GM10266 (cell line): Measurements from ENCODE around the gene NADSYN1.

Experiments used
- DNase-seq: peaks from one replicate; pipeline ENCODE4 v3.0.0; 2012; ENCODE audit errors: extremely low spot score
- TF ChIP-seq, protein P1 (sequence below): IDR thresholded peaks from 2 replicates; pipeline ENCODE4 v1.5.1; 2012; ENCODE audit warnings: mild to moderate bottlenecking, low read depth; ENCODE audit not compliant: control insufficient read depth, insufficient read depth; ENCODE audit errors: missing control alignments

The NADSYN1 gene

GRCh38 chr11:71548716-71549151, 95.7 kb downstream of the NADSYN1 start:
- no peak for DNase-seq
- TF ChIP-seq, protein P1, sequence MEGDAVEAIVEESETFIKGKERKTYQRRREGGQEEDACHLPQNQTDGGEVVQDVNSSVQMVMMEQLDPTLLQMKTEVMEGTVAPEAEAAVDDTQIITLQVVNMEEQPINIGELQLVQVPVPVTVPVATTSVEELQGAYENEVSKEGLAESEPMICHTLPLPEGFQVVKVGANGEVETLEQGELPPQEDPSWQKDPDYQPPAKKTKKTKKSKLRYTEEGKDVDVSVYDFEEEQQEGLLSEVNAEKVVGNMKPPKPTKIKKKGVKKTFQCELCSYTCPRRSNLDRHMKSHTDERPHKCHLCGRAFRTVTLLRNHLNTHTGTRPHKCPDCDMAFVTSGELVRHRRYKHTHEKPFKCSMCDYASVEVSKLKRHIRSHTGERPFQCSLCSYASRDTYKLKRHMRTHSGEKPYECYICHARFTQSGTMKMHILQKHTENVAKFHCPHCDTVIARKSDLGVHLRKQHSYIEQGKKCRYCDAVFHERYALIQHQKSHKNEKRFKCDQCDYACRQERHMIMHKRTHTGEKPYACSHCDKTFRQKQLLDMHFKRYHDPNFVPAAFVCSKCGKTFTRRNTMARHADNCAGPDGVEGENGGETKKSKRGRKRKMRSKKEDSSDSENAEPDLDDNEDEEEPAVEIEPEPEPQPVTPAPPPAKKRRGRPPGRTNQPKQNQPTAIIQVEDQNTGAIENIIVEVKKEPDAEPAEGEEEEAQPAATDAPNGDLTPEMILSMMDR: no peak
